Transverse colon (tissue), 4 donors: Measurements from ENCODE around the gene ATRN.
"Not testable (repeated sequence)": the region's sequence is repeated elsewhere in the genome, so short reads cannot be mapped to it uniquely, and the experiment has no call there.

Experiments
- CTCF ChIP-seq, 5 experiments: fragments of 200-600 bp in 3 of 5; fragments of 450-650 bp in 2 of 5; sonication (generic) in 3 of 5; IDR thresholded peaks; 1 replicate in 2 of 5; 2 replicates in 3 of 5; pipeline ENCODE4 v1.5.1; 2016 to 2017; ENCODE audit warnings: antibody characterized with exemption in 5 of 5, inconsistent platforms in 3 of 5, mild to moderate bottlenecking in 2 of 5, moderate library complexity in 1 of 5
- EP300 ChIP-seq: sonication (generic); formaldehyde crosslinking; IDR thresholded peaks from one replicate; pipeline ENCODE4 v1.6.1; 2017; ENCODE audit warnings: antibody characterized with exemption, low read depth
- POLR2A ChIP-seq: fragments of 450-650 bp; IDR thresholded peaks from one replicate; pipeline ENCODE4 v1.6.1; 2016; ENCODE audit warnings: antibody characterized with exemption, mild to moderate bottlenecking, moderate library complexity
- POLR2AphosphoS5 ChIP-seq, 3 donors: sonication (generic); formaldehyde crosslinking; IDR thresholded peaks; one replicate each; pipeline ENCODE4 v1.6.1; 2016; ENCODE audit warnings: antibody characterized with exemption in 3 of 3

GRCh38 chr20:3426766-3427165 lies 44.1 kb upstream of the ATRN start:
- not testable (repeated sequence) for TF ChIP-seq POLR2AphosphoS5 (IDR thresholded peaks at IDR 0.05); CTCF (IDR thresholded peaks at IDR 0.05); POLR2A; EP300
